Aorta (tissue), 5 donors: ENCODE measurements around the gene P2RY2. TPM values are rescaled to one million over a fixed set of nuclear protein-coding genes. Genes with fewer than 3 reads are reported as not detected.
A peak's percentile ranks its signal among the peaks of the same experiment; 100 is the strongest.

Experiments
- ATAC-seq: fragments of 200-7000 bp; cut with Tn5 transposase; one replicate; pipeline ENCODE4 v1.9.1; 2022; ENCODE audit warnings: moderate library complexity; ENCODE audit not compliant: low FRiP score
- DNase-seq, 2 donors: peaks; one replicate each; pipeline ENCODE4 v3.0.0-alpha.2; 2020
- H3K27ac ChIP-seq, 2 donors: one replicate each; pipeline ENCODE4 v1.5.1; 2013; ENCODE audit warnings: low read length in 2 of 2, mild to moderate bottlenecking in 2 of 2, moderate library complexity in 2 of 2, control low read depth in 1 of 2, inconsistent platforms in 1 of 2, low read depth in 1 of 2
- H3K27me3 ChIP-seq, 2 donors: one replicate each; pipeline ENCODE4 v1.6.1; 2013; ENCODE audit warnings: control low read depth in 1 of 2, low read length in 1 of 2, mild to moderate bottlenecking in 1 of 2, moderate library complexity in 1 of 2; ENCODE audit not compliant: insufficient read depth in 2 of 2, control insufficient read depth in 1 of 2
- H3K36me3 ChIP-seq, 2 donors: one replicate each; pipeline ENCODE4 v1.6.1; 2013; ENCODE audit warnings: control low read depth in 1 of 2, low read length in 1 of 2, mild to moderate bottlenecking in 1 of 2; ENCODE audit not compliant: insufficient read depth in 2 of 2, control insufficient read depth in 1 of 2
- H3K4me1 ChIP-seq, 2 donors: one replicate each; pipeline ENCODE4 v1.6.1; 2013; ENCODE audit warnings: low read length in 2 of 2, control low read depth in 1 of 2, mild to moderate bottlenecking in 1 of 2, moderate library complexity in 1 of 2; ENCODE audit not compliant: insufficient read depth in 2 of 2, control insufficient read depth in 1 of 2
- H3K4me3 ChIP-seq, 2 donors: one replicate each; pipeline ENCODE4 v1.5.1; 2013; ENCODE audit warnings: low read length in 2 of 2, control low read depth in 1 of 2, mild to moderate bottlenecking in 1 of 2
- H3K9me3 ChIP-seq: one replicate; pipeline ENCODE4 v1.6.1; 2013; ENCODE audit warnings: mild to moderate bottlenecking, low read length; ENCODE audit not compliant: control insufficient read depth
- WGBS, 2 donors: extraction: QIAGEN DNeasy Blood & Tissue Kit; methylation state at CpG; one replicate each; pipeline ENCODE4 v1.1.7; 2013; 5-methylcytosine and 5-hydroxymethylcytosine counted together
- intact Hi-C, 2 donors: fragments of 100-400 bp; cut with DNase I; formaldehyde crosslinking; loops; one replicate each; pipeline versions ENCODE4 v1.14.2 to v1.15.0; 2022
- polyA plus RNA-seq, 2 donors: library from polyadenylated mRNA; stranded (reverse); fragments of 200-250 nt; gene quantifications; one replicate each; pipeline ENCODE4 v1.2.3, GENCODE V29; 2013
- total RNA-seq, 2 donors: library from RNA; stranded (reverse); fragmentation: NEBNext Ultra II Directional; extraction: Animal tissue kit (Norgen Biotek cat#: 25700); gene quantifications; one replicate each; pipeline ENCODE4 v1.2.1, GENCODE V29; 2021
- donor health status: healthy with polysubstance abuse.
- donor health status: Bipolar disorder and iron deficiency.
- donor health status: DM: no; HTN: no; CAD: no.
- donor health status: DM: no; HTN: no; CAD: no.
- donor health status: DM: yes; HTN: yes; CAD: no.

The P2RY2 gene
- total and polyA plus RNA-seq, 4 donors: 0.50 to 3.9 (median 1.7) TPM

DNA sequence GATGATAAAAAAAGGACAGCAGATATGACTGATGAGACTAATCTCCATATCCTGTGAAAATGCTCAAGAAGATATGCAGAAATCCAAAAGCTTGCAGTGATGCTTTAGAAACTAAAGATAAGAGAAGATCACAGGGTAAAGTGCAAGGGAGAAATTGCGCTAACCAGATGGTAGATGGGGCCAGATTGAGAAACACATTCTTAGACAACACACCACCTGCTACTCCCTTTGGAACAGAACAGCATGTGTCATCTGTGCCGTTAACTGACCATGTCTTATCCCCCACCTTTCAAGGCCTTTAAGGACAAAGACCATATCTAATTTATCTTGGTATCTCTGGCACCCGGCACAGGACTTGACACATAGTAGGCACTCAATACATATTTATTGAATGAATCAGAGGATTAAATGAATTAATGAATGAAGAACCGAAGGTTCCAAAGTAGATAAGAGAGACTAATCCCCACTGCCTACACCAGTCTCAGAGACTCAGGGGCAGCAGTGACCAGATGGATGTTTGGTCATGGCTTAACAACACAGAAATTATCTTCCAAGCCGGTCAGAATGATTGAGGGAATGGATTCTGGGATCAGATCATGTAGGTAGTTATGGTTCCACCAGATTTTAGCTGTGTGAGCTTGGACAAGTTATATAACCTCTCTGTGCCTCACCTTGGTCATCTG lies 12.3 kb upstream of the P2RY2 start:
- no peaks in the 10 kb centered on the region for H3K4me1 ChIP-seq
- ATAC-seq: no peak
- 89 to 91% methylated on average over 5 of the region's 5 CpGs for WGBS, 2 donors

DNA sequence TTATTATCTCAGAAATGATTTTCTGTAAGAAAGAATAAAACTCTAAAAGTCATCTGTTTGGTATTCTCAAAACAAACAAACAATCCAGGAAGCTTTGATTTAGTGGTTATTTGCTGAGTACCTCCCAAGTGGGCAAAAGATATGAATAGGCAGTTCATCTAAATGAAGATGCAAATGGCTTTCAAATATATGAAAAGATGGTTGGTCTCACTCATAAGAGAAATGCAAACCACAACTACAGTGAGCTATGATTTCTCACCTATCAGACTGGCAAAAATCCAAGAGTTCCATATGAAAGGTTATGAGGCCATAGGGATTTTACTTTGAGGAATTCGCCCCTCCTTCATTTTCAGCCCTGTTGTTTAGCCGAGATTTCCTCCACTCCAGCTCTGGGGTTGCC lies 11.3 kb upstream of the P2RY2 start:
- Histone ChIP-seq H3K9me3 (no peaks in the 10 kb centered on the region), H3K36me3 (no peaks in the 10 kb centered on the region), H3K4me3 (no peak overlapping the region), H3K27ac (no peak overlapping the region), H3K4me1 (no peaks in the 10 kb centered on the region), H3K27me3 (no peaks in the 10 kb centered on the region)
- WGBS, 2 donors: 87 to 88% methylated on average over 2 of the region's 2 CpGs
- DNase-seq (no peak), ATAC-seq (no peak)
- intact Hi-C loops: no loop called here

More for the DNA sequence above, 12.3 kb upstream of the P2RY2 start:
- intact Hi-C loops: no loop called here
- Histone ChIP-seq H3K4me3 (no peak overlapping the region), H3K27me3 (no peaks in the 10 kb centered on the region), H3K9me3 (no peaks in the 10 kb centered on the region), H3K36me3 (no peaks in the 10 kb centered on the region), H3K27ac (no peak overlapping the region)
- DNase-seq: peak in 1 of 2 donors; percentile 1

- Histone ChIP-seq H3K9me3 (no peaks in the 10 kb centered on the region), H3K27me3 (no peaks in the 10 kb centered on the region), H3K4me1 (no peaks in the 10 kb centered on the region), H3K36me3 (no peaks in the 10 kb centered on the region), H3K4me3 (no peak overlapping the region), H3K27ac (no peak overlapping the region)
- DNase-seq (no peak), ATAC-seq (no peak)
- WGBS, 2 donors: 96 to 99% methylated on average over 2 of the region's 2 CpGs
- intact Hi-C loops: loop anchor here in 1 of 2 donors (10.0 kb wide), 1 partner anchor 185 kb away; no protein-coding TSS in a partner anchor
Measured at GRCh38 chr11:73209892-73210291, 8.2 kb upstream of the P2RY2 start.

DNA sequence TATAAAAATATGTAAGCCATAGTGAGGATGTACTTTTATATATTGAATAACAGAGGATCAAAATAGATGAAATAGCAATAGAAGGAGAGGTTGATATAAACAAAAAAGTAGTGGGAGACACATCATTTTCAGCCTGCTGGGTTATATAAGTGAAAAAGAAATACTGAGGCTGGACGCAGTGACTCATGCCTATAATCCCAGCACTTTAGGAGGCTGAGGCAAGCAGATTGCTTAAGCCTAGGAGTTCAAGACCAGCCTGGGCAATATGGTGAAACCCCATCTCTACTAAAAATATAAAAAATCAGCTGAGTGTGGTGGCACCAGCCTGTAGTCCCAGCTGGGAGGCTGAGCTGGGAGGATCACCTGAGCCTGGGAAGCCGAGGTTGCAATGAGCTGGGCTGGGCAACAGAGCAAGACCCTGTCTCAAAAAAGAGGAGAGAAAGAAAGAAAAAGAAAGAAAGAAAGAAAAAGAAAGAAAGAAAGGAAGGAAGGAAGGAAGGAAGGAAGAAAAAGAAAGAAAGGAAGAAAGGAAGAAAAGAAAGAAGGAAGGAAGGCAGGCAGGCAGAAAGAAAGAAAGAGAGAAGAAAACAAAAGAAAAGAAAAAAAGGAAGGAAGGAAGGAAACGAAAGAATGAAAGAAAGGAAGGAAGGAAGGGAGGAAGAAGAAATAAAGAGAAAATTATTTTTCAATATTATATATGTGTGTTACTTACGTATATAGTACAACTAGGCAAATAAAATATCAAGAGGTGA lies 7.0 kb upstream of the P2RY2 start:
- Histone ChIP-seq H3K27me3 (no peaks in the 10 kb centered on the region), H3K27ac (no peak overlapping the region), H3K4me3 (no peak overlapping the region), H3K4me1 (no peaks in the 10 kb centered on the region), H3K9me3 (no peaks in the 10 kb centered on the region), H3K36me3 (no peaks in the 10 kb centered on the region)
- ATAC-seq (no peak), DNase-seq (no peak)
- intact Hi-C loops: loop anchor here in 1 of 2 donors (10.0 kb wide), 1 partner anchor 184 kb away; no protein-coding TSS in a partner anchor
- WGBS, 2 donors: 82 to 91% methylated on average over 4 of the region's 4 CpGs

- H3K36me3 ChIP-seq: no peaks in the 10 kb centered on the region
- H3K27me3 ChIP-seq: no peaks in the 10 kb centered on the region
- H3K4me3 ChIP-seq: no peak overlapping the region
- intact Hi-C loops: loop anchor here in 1 of 2 donors (10.0 kb wide), 1 partner anchor 181 kb away; no protein-coding TSS in a partner anchor
- 71 to 78% methylated on average over 8 of the region's 8 CpGs for WGBS, 2 donors
- no peak for ATAC-seq
- no peaks in the 10 kb centered on the region for H3K9me3 ChIP-seq
- DNase-seq: peak; percentile 41 to 64
- no peaks in the 10 kb centered on the region for H3K4me1 ChIP-seq
- no peak overlapping the region for H3K27ac ChIP-seq
Measured at GRCh38 chr11:73213196-73214143, 4.6 kb upstream of the P2RY2 start.

DNA sequence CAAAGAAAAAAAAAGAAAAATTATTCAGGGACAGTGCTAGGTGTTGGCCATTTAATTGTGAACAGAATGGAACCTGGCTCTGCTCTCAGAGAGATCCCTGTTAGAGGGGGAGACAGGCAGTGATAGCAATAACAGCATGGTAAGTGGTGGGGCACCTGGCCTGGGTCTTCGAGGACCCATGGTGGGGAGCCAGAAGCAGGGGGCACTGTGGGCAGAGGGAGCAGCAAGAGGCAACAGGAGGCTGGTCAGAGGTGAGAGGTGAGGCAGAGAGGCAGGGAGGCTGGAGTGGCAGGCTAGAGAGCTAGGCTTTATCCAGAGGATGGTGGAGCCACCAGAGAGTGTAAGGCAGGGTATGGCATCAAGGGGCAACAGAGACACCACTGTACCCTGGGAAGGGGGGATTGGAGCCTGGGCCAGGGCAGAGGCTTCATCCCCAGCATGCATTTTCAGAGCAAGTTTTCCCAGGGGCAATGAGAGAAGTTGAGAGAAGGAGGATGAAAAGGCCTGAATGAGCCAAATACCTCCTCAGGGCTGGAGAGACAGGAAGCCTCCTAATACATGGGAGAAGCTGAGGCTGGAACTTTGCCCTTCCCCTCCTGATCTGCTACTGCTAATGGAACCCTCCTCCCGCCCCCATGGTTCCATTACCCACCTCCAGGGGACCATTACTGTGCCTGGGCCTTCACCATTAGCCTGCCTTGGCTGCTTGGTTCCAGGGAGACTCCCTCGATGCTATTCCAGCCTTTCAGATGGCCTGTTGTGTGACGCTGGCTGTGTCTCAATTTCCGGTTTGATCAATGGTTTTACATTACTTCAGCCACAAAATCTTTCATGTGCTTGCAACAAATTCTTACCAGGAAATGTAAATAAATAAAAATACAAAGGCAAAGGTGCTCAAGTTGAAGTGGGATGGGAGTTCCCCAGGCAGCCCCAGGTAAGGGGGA lies 2.6 kb upstream of the P2RY2 start:
- Histone ChIP-seq H3K4me3 (no peak overlapping the region), H3K4me1 (no peaks in the 10 kb centered on the region), H3K27ac (no peak overlapping the region), H3K36me3 (no peaks in the 10 kb centered on the region), H3K9me3 (no peaks in the 10 kb centered on the region), H3K27me3 (no peaks in the 10 kb centered on the region)
- intact Hi-C loops: loop anchor here in 1 of 2 donors (10.0 kb wide), 1 partner anchor 179 kb away; no protein-coding TSS in a partner anchor
- 96 to 99% methylated on average over 5 of the region's 5 CpGs for whole genome bisulfite sequencing, 2 donors
- DNase-seq (peak; percentile 30 to 38), ATAC-seq (no peak)

DNA sequence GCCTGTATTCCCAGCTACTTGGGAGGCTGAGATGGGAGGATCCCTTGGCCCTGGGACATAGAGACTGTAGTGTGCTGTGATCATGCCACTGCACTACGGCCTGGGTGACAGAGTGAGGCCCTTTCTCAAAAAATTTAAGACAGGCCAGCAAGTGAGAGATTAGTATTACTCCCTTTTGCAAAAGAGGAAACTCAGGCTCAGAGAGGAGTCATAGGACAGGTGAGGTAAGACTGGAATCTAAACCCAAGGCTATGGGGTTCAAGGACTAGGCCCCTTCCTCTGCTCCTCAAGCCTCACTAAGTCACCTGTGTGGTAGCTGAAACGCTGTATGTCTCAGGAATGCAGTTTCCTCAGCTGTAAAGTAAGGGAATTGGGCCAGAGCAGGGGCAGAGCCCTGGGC lies 1.6 kb upstream of the P2RY2 start:
- Histone ChIP-seq H3K4me3 (no peak overlapping the region), H3K36me3 (no peaks in the 10 kb centered on the region), H3K9me3 (no peaks in the 10 kb centered on the region), H3K27me3 (no peaks in the 10 kb centered on the region), H3K4me1 (no peaks in the 10 kb centered on the region), H3K27ac (no peak overlapping the region)
- no peak for ATAC-seq
- DNase-seq: no peak
- 97 to 98% methylated on average over 2 of the region's 2 CpGs for WGBS, 2 donors
- intact Hi-C loops: loop anchor here in 1 of 2 donors (10.0 kb wide), 1 partner anchor 178 kb away; no protein-coding TSS in a partner anchor
